ENCODE measurements around the gene HLA-B. TPM values are rescaled to one million over a fixed set of nuclear protein-coding genes. Genes with fewer than 3 reads are reported as not detected.

HLA-B gene
- total and polyA plus RNA-seq, 4 experiments from 2014 or later = 5,565 to 9,105 (median 6,206) TPM

GRCh38 chr6:31339210-31339609 lies 17.8 kb downstream of the HLA-B start:
- Histone ChIP-seq H3K4me3 (ENCODE audit: low read length in 2 of 2) (no peak overlapping the region), H3K9me3 (ENCODE audit: control insufficient read depth in 1 of 2, low read length in 2 of 2) (peaks cover 0 to 10% of the 10 kb centered on the region in 2 donors), H3K4me1 (ENCODE audit: insufficient read depth, low read length) (no peaks in the 10 kb centered on the region), H3K27me3 (ENCODE audit: insufficient read depth, low read length) (no peaks in the 10 kb centered on the region), H3K36me3 (ENCODE audit: insufficient read depth, low read length) (no peaks in the 10 kb centered on the region), H3K27ac (ENCODE audit: low read depth, low read length) (no peak overlapping the region)
- intact Hi-C loops (cut with micrococcal nuclease) = no loop called here
- H3K36me3 Mint-ChIP-seq = peaks cover 10 to 20% of the 10 kb centered on the region in 2 donors
- H3K4me1 Mint-ChIP-seq = peaks cover 0 to 4% (median 0%) of the 10 kb centered on the region in 4 donors
- H3K27ac Mint-ChIP-seq = no peak overlapping the region
- ChIA-PET POLR2A (ENCODE audit: partially characterized antibody) (no interaction called here), CTCF (ENCODE audit: partially characterized antibody) (no interaction called here)
- no peak for DNase-seq
- peaks cover 3 to 67% (median 56%) of the 10 kb centered on the region in 8 donors for H3K9me3 Mint-ChIP-seq
- peaks cover 0 to 2% of the 10 kb centered on the region in 2 donors for H3K27me3 Mint-ChIP-seq
- no peak overlapping the region for H3K4me3 Mint-ChIP-seq

- Histone ChIP-seq H3K27me3 (ENCODE audit: insufficient read depth, low read length) (no peaks in the 10 kb centered on the region), H3K4me3 (ENCODE audit: low read length in 2 of 2) (no peak overlapping the region), H3K9me3 (ENCODE audit: control insufficient read depth in 1 of 2, low read length in 2 of 2) (peaks cover 0 to 10% of the 10 kb centered on the region in 2 donors), H3K4me1 (ENCODE audit: insufficient read depth, low read length) (peaks cover 11% of the 10 kb centered on the region), H3K27ac (ENCODE audit: low read depth, low read length) (no peak overlapping the region), H3K36me3 (ENCODE audit: insufficient read depth, low read length) (no peaks in the 10 kb centered on the region)
- no peak for DNase-seq
- Mint-ChIP-seq H3K36me3 (peaks cover 10 to 20% of the 10 kb centered on the region in 2 donors), H3K27ac (peak overlapping the region in 2 of 7 donors; percentile 24 to 38), H3K4me1 (peaks cover 8 to 18% (median 13%) of the 10 kb centered on the region in 4 donors), H3K4me3 (no peak overlapping the region), H3K9me3 (peaks cover 7 to 67% (median 56%) of the 10 kb centered on the region in 8 donors), H3K27me3 (peaks cover 2% of the 10 kb centered on the region in 2 donors)
- intact Hi-C loops (cut with micrococcal nuclease) = no loop called here
- CTCF ChIA-PET (ENCODE audit: partially characterized antibody) = interaction anchor here (0.7 to 1.2 kb wide), 2 partner anchors 29 to 51 kb away, joined by 3 read pairs; no protein-coding TSS in a partner anchor
- POLR2A ChIA-PET (ENCODE audit: partially characterized antibody) = no interaction called here
These were observed 20.0 kb downstream of the HLA-B start for GRCh38 chr6:31336896-31337496.

- CTCF ChIA-PET (ENCODE audit: partially characterized antibody) = interaction anchor here (0.8 to 1.7 kb wide), 3 partner anchors 80 to 137 kb away, joined by 3 to 4 read pairs (median 3); no protein-coding TSS in a partner anchor
- Histone ChIP-seq H3K27me3 (ENCODE audit: insufficient read depth, low read length) (no peaks in the 10 kb centered on the region), H3K36me3 (ENCODE audit: insufficient read depth, low read length) (no peaks in the 10 kb centered on the region), H3K27ac (ENCODE audit: low read depth, low read length) (no peak overlapping the region), H3K4me1 (ENCODE audit: insufficient read depth, low read length) (peaks cover 11% of the 10 kb centered on the region), H3K4me3 (ENCODE audit: low read length in 2 of 2) (no peak overlapping the region), H3K9me3 (ENCODE audit: control insufficient read depth in 1 of 2, low read length in 2 of 2) (peaks cover 0 to 10% of the 10 kb centered on the region in 2 donors)
- Mint-ChIP-seq H3K27ac (peak overlapping the region in 6 of 7 donors; percentile 18 to 88 (median 62)), H3K27me3 (peaks cover 2% of the 10 kb centered on the region in 2 donors), H3K4me1 (peaks cover 10 to 18% (median 13%) of the 10 kb centered on the region in 4 donors), H3K4me3 (peak overlapping the region in 5 of 8 donors; percentile 0 to 61 (median 29)), H3K9me3 (peaks cover 3 to 50% (median 42%) of the 10 kb centered on the region in 8 donors), H3K36me3 (peaks cover 8 to 12% of the 10 kb centered on the region in 2 donors)
- POLR2A ChIA-PET (ENCODE audit: partially characterized antibody) = interaction anchor here (0.5 to 1.7 kb wide), 6 partner anchors 20 to 199 kb away, joined by 3 to 8 read pairs (median 5); no protein-coding TSS in a partner anchor
- DNase-seq = peak; percentile 52 to 83 (median 70)
- intact Hi-C loops (cut with micrococcal nuclease) = no loop called here
These were observed 24.1 kb downstream of the HLA-B start for GRCh38 chr6:31332637-31333602.

- Mint-ChIP-seq H3K4me3 (no peak overlapping the region), H3K9me3 (peaks cover 0 to 37% (median 22%) of the 10 kb centered on the region in 8 donors), H3K27ac (no peak overlapping the region), H3K4me1 (peaks cover 10 to 15% (median 13%) of the 10 kb centered on the region in 4 donors), H3K27me3 (peaks cover 3 to 5% of the 10 kb centered on the region in 2 donors), H3K36me3 (peaks cover 2 to 4% of the 10 kb centered on the region in 2 donors)
- no peaks in the 10 kb centered on the region for H3K27me3 ChIP-seq (ENCODE audit: insufficient read depth, low read length)
- no peak overlapping the region for H3K27ac ChIP-seq (ENCODE audit: low read depth, low read length)
- ChIA-PET POLR2A (ENCODE audit: partially characterized antibody) (no interaction called here), CTCF (ENCODE audit: partially characterized antibody) (no interaction called here)
- H3K9me3 ChIP-seq (ENCODE audit: control insufficient read depth in 1 of 2, low read length in 2 of 2) = no peaks in the 10 kb centered on the region
- no peaks in the 10 kb centered on the region for H3K36me3 ChIP-seq (ENCODE audit: insufficient read depth, low read length)
- no peak overlapping the region for H3K4me3 ChIP-seq (ENCODE audit: low read length in 2 of 2)
- DNase-seq = no peak
- peaks cover 11% of the 10 kb centered on the region for H3K4me1 ChIP-seq (ENCODE audit: insufficient read depth, low read length)
- intact Hi-C loops (cut with micrococcal nuclease) = no loop called here
These were observed 28.5 kb downstream of the HLA-B start for GRCh38 chr6:31328355-31328960.

GRCh38 chr6:31321820-31322219 lies 35.2 kb downstream of the HLA-B start:
- no peaks in the 10 kb centered on the region for H3K27me3 ChIP-seq (ENCODE audit: insufficient read depth, low read length)
- peaks cover 0 to 12% (median 4%) of the 10 kb centered on the region in 8 donors for H3K9me3 Mint-ChIP-seq
- H3K4me1 Mint-ChIP-seq = no peaks in the 10 kb centered on the region
- H3K4me3 Mint-ChIP-seq = no peak overlapping the region
- intact Hi-C loops (cut with micrococcal nuclease) = no loop called here
- no peaks in the 10 kb centered on the region for H3K36me3 ChIP-seq (ENCODE audit: insufficient read depth, low read length)
- H3K4me1 ChIP-seq (ENCODE audit: insufficient read depth, low read length) = no peaks in the 10 kb centered on the region
- H3K27ac Mint-ChIP-seq = peak overlapping the region in 1 of 7 donors; percentile 27
- no peaks in the 10 kb centered on the region for H3K36me3 Mint-ChIP-seq
- no peak for DNase-seq
- no peak overlapping the region for H3K27ac ChIP-seq (ENCODE audit: low read depth, low read length)
- ChIA-PET POLR2A (ENCODE audit: partially characterized antibody) (no interaction called here), CTCF (ENCODE audit: partially characterized antibody) (interaction anchor here (0.7 to 2.4 kb wide), 3 partner anchors 10 to 13 kb away, joined by 3 to 6 read pairs (median 4); no protein-coding TSS in a partner anchor)
- no peak overlapping the region for H3K4me3 ChIP-seq (ENCODE audit: low read length in 2 of 2)
- H3K27me3 Mint-ChIP-seq = peaks cover 21 to 23% of the 10 kb centered on the region in 2 donors
- H3K9me3 ChIP-seq (ENCODE audit: control insufficient read depth in 1 of 2, low read length in 2 of 2) = no peaks in the 10 kb centered on the region

- H3K27me3 ChIP-seq (ENCODE audit: insufficient read depth, low read length) = no peaks in the 10 kb centered on the region
- H3K4me1 Mint-ChIP-seq = no peaks in the 10 kb centered on the region
- H3K36me3 ChIP-seq (ENCODE audit: insufficient read depth, low read length) = no peaks in the 10 kb centered on the region
- H3K4me1 ChIP-seq (ENCODE audit: insufficient read depth, low read length) = no peaks in the 10 kb centered on the region
- ChIA-PET CTCF (ENCODE audit: partially characterized antibody) (interaction anchor here (0.7 to 2.4 kb wide), 2 partner anchors 10 to 13 kb away, joined by 3 to 6 read pairs; no protein-coding TSS in a partner anchor), POLR2A (ENCODE audit: partially characterized antibody) (no interaction called here)
- DNase-seq = no peak
- no peak overlapping the region for H3K4me3 ChIP-seq (ENCODE audit: low read length in 2 of 2)
- no peak overlapping the region for H3K27ac Mint-ChIP-seq
- H3K27me3 Mint-ChIP-seq = peaks cover 21 to 23% of the 10 kb centered on the region in 2 donors
- no peaks in the 10 kb centered on the region for H3K9me3 ChIP-seq (ENCODE audit: control insufficient read depth in 1 of 2, low read length in 2 of 2)
- H3K4me3 Mint-ChIP-seq = no peak overlapping the region
- intact Hi-C loops (cut with micrococcal nuclease) = no loop called here
- H3K9me3 Mint-ChIP-seq = peaks cover 0 to 12% (median 3%) of the 10 kb centered on the region in 8 donors
- no peak overlapping the region for H3K27ac ChIP-seq (ENCODE audit: low read depth, low read length)
- no peaks in the 10 kb centered on the region for H3K36me3 Mint-ChIP-seq
These were observed 35.8 kb downstream of the HLA-B start for GRCh38 chr6:31321005-31321707.
